OCI-LY1 (cell line): ENCODE data around the gene SUPT5H.

Source experiments
- H2AFZ ChIP-seq: fragments of 200-600 bp; sonication (generic), shearing (Covaris generic); 2 replicates; pipeline ENCODE4 v1.6.0; 2014; ENCODE audit warnings: antibody characterized with exemption, mild to moderate bottlenecking, low read length
- H3F3A ChIP-seq: fragments of 200-600 bp; sonication (generic), shearing (Covaris generic); 2 replicates; pipeline ENCODE4 v1.6.0; 2014; ENCODE audit warnings: mild to moderate bottlenecking, antibody characterized with exemption, low read length, moderate library complexity; ENCODE audit not compliant: insufficient read depth
- H3K27ac ChIP-seq: fragments of 200-600 bp; sonication (generic); 2 replicates; pipeline ENCODE4 v1.5.1; 2014; ENCODE audit warnings: low read length, mixed run types, mild to moderate bottlenecking, low read depth; ENCODE audit not compliant: poor library complexity, severe bottlenecking
- H3K27me3 ChIP-seq: fragments of 200-600 bp; sonication (generic); 2 replicates; pipeline ENCODE4 v1.6.0; 2014; ENCODE audit warnings: antibody characterized with exemption, mild to moderate bottlenecking, low read length, moderate library complexity; ENCODE audit not compliant: insufficient read depth
- H3K36me3 ChIP-seq: fragments of 200-600 bp; sonication (generic); 2 replicates; pipeline ENCODE4 v1.6.1; 2014; ENCODE audit warnings: mild to moderate bottlenecking, antibody characterized with exemption, low read length, moderate library complexity, mixed read lengths; ENCODE audit not compliant: insufficient read depth
- H3K4me1 ChIP-seq: fragments of 200-600 bp; sonication (generic); 2 replicates; pipeline ENCODE4 v1.5.1; 2014; ENCODE audit warnings: mild to moderate bottlenecking, low read length, moderate library complexity; ENCODE audit not compliant: insufficient read depth, severe bottlenecking
- H3K4me2 ChIP-seq: fragments of 200-600 bp; sonication (generic), shearing (Covaris generic); 2 replicates; pipeline ENCODE4 v1.6.1; 2014; ENCODE audit warnings: low read length
- H3K4me3 ChIP-seq: fragments of 200-600 bp; sonication (generic); 2 replicates; pipeline ENCODE4 v1.5.1; 2014; ENCODE audit warnings: low read length, low read depth, mild to moderate bottlenecking, mixed read lengths; ENCODE audit not compliant: poor library complexity, severe bottlenecking
- H3K79me2 ChIP-seq: fragments of 200-600 bp; shearing (Covaris generic); 2 replicates; pipeline ENCODE4 v1.6.1; 2016; ENCODE audit warnings: mixed run types, low read length, mixed read lengths; ENCODE audit not compliant: insufficient read depth
- H3K9ac ChIP-seq: fragments of 200-600 bp; sonication (generic), shearing (Covaris generic); 2 replicates; pipeline ENCODE4 v1.6.1; 2014; ENCODE audit warnings: mild to moderate bottlenecking, low read length, mixed read lengths
- H3K9me2 ChIP-seq: fragments of 200-600 bp; sonication (generic), shearing (Covaris generic); 2 replicates; pipeline ENCODE4 v1.6.1; 2014; ENCODE audit warnings: low read depth, mild to moderate bottlenecking, low read length, mixed read lengths
- H3K9me3 ChIP-seq: fragments of 200-600 bp; shearing (Covaris generic); 2 replicates; pipeline ENCODE4 v1.6.1; 2014; ENCODE audit warnings: low read length, mixed read lengths
- H4K20me1 ChIP-seq: fragments of 200-600 bp; sonication (generic), shearing (Covaris generic); 2 replicates; pipeline ENCODE4 v1.6.0; 2016; ENCODE audit warnings: mild to moderate bottlenecking, low read length; ENCODE audit not compliant: insufficient read depth
- EZH2 ChIP-seq: fragments of 200-600 bp; sonication (generic), shearing (Covaris generic); IDR thresholded peaks from 2 replicates; pipeline ENCODE4 v1.8.0; 2017; ENCODE audit warnings: borderline replicate concordance, mixed run types, mild to moderate bottlenecking, antibody characterized with exemption, low read length, moderate library complexity, mixed read lengths
- TF ChIP-seq, protein P1 (sequence below): fragments of 200-600 bp; sonication (generic), shearing (Covaris generic); IDR thresholded peaks from 2 replicates; pipeline ENCODE4 v1.5.1; 2017; ENCODE audit warnings: mild to moderate bottlenecking, antibody characterized with exemption, low read length, moderate library complexity, mixed read lengths

Gene SUPT5H

DNA sequence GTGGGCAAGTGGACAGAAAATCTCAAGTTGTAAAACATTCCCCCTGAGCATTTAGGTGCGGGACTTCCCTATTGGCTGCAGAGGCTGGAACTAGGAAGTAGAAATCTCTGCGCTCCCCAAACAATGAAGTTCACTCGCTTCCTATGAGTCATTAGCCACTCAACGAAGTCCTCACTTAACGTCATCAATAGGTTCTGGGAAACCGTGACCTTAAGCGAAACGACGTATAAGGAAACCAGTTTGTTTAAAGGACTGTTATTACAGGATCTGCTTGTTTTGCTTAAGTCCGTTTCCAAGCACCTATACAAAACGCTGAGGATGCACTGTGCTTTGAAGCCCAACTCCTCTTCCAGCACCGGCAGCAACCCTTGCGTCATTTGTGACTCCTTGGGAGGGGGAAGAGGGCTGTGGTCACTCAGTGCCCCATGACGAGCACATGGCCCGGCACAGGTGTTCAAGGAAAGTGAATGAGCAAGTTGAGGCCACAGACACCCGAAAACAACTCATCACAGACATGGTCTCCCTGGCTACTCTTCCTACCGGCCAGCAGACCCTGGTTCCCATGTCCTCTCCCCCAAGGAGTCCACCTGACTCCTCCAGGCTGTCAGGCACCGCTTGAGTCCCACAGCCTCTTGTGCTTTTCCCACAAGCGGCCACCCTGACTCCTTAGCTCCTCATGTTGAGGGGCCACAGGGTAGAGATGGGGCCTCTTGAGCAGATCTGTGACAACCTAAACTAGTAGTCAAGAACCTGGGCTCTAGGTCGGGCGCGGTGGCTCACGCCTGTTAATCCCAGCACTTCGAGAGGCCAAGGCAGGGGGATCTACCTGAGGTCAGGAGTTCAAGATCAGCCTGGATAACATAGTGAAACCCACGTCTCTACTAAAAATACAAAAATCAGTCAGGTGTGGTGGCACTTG lies 14.4 kb upstream of the SUPT5H start:
- H3K9me2 ChIP-seq = no peaks in the 10 kb centered on the region
- peaks cover 44% of the 10 kb centered on the region for H3K36me3 ChIP-seq
- no peak overlapping the region for H3K9ac ChIP-seq
- TF ChIP-seq, protein P1, sequence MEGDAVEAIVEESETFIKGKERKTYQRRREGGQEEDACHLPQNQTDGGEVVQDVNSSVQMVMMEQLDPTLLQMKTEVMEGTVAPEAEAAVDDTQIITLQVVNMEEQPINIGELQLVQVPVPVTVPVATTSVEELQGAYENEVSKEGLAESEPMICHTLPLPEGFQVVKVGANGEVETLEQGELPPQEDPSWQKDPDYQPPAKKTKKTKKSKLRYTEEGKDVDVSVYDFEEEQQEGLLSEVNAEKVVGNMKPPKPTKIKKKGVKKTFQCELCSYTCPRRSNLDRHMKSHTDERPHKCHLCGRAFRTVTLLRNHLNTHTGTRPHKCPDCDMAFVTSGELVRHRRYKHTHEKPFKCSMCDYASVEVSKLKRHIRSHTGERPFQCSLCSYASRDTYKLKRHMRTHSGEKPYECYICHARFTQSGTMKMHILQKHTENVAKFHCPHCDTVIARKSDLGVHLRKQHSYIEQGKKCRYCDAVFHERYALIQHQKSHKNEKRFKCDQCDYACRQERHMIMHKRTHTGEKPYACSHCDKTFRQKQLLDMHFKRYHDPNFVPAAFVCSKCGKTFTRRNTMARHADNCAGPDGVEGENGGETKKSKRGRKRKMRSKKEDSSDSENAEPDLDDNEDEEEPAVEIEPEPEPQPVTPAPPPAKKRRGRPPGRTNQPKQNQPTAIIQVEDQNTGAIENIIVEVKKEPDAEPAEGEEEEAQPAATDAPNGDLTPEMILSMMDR = no peak
- no peak for TF ChIP-seq EZH2
- no peak overlapping the region for H2AFZ ChIP-seq
- no peak overlapping the region for H3K27ac ChIP-seq
- 0 out of 2 replicates have a peak, but pooled peaks cover 2% of the 10 kb centered on the region for H4K20me1 ChIP-seq
- no peaks in the 10 kb centered on the region; the same call in 1 of the 2 replicates for H3K27me3 ChIP-seq
- no peak overlapping the region for H3K4me2 ChIP-seq
- H3K9me3 ChIP-seq = no peaks in the 10 kb centered on the region
- no peak overlapping the region for H3K4me3 ChIP-seq
- peaks cover 5% of the 10 kb centered on the region; the same call in 1 of the 2 replicates for H3F3A ChIP-seq
- H3K4me1 ChIP-seq = peaks cover 16% of the 10 kb centered on the region
- H3K79me2 ChIP-seq = peaks cover 9% of the 10 kb centered on the region; the same call in 1 of the 2 replicates

GRCh38 chr19:39432677-39433025 lies 12.7 kb upstream of the SUPT5H start:
- peaks cover 5% of the 10 kb centered on the region; the same call in 1 of the 2 replicates for H3F3A ChIP-seq
- H3K4me3 ChIP-seq = no peak overlapping the region
- no peak overlapping the region for H3K9ac ChIP-seq
- peaks cover 9% of the 10 kb centered on the region; the same call in 1 of the 2 replicates for H3K79me2 ChIP-seq
- no peak for TF ChIP-seq EZH2
- no peaks in the 10 kb centered on the region for H3K9me3 ChIP-seq
- peaks cover 25% of the 10 kb centered on the region for H3K4me1 ChIP-seq
- H3K36me3 ChIP-seq = peaks cover 44% of the 10 kb centered on the region
- H4K20me1 ChIP-seq = 0 out of 2 replicates have a peak, but pooled peaks cover 2% of the 10 kb centered on the region
- no peaks in the 10 kb centered on the region; the same call in 1 of the 2 replicates for H3K27me3 ChIP-seq
- H3K27ac ChIP-seq = no peak overlapping the region
- no peak overlapping the region for H2AFZ ChIP-seq
- no peak overlapping the region for H3K4me2 ChIP-seq
- H3K9me2 ChIP-seq = no peaks in the 10 kb centered on the region

DNA sequence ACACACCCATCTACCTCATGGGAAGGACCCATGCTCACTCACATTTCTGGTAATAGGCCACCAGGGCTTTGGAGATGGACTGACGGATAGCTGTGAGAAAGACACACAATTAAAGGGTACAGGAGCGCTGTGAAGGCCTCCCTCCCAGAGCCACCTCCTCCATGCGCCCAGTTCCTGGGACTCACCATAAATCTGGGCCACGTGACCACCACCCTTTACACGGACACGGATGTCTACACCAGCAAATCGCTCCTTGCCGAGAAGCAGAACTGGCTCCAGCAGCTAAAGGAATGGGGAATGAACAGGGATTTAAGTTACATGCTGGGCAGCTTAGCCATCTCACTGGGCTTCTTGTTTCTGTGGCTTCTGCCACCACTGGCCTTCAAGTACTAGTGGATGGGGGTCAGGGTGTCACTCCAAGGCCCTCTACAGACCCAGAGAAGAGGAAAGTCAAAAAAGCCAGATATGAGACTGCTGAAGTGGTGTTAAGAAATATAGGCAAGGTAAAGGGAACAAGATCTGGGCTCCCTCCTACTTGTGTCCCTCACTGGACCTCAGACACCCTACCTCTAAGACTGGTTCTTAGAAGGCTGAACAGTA lies 11.8 kb upstream of the SUPT5H start:
- Histone ChIP-seq H2AFZ (no peak overlapping the region), H3K79me2 (peaks cover 9% of the 10 kb centered on the region; the same call in 1 of the 2 replicates), H4K20me1 (0 out of 2 replicates have a peak, but pooled peaks cover 2% of the 10 kb centered on the region), H3F3A (peaks cover 5% of the 10 kb centered on the region; the same call in 1 of the 2 replicates), H3K9me2 (no peaks in the 10 kb centered on the region), H3K9me3 (no peaks in the 10 kb centered on the region), H3K27me3 (no peaks in the 10 kb centered on the region; the same call in 1 of the 2 replicates), H3K27ac (no peak overlapping the region), H3K9ac (peak overlapping the region; percentile 98; the same call in 1 of the 2 replicates), H3K4me2 (peak overlapping the region; percentile 80), H3K4me3 (peak overlapping the region; percentile 97), H3K4me1 (peaks cover 25% of the 10 kb centered on the region), H3K36me3 (peaks cover 44% of the 10 kb centered on the region)
- TF ChIP-seq, protein P1 = no peak
